Ishikawa (cell line): Measurements from ENCODE around the gene KRT9.

Source experiments
- CEBPB ChIP-seq: IDR thresholded peaks from 2 replicates; pipeline ENCODE4 v1.6.1; 2012
- CREB1 ChIP-seq: IDR thresholded peaks from 2 replicates; pipeline ENCODE4 v1.6.1; 2012; ENCODE audit warnings: low read depth
- EP300 ChIP-seq: IDR thresholded peaks from 2 replicates; pipeline ENCODE4 v1.6.1; 2012; ENCODE audit warnings: borderline replicate concordance
- NFIC ChIP-seq: IDR thresholded peaks from 2 replicates; pipeline ENCODE4 v1.6.1; 2012
- REST ChIP-seq: IDR thresholded peaks from 2 replicates; pipeline ENCODE4 v1.6.1; 2012; ENCODE audit warnings: low read depth, mild to moderate bottlenecking
- TAF1 ChIP-seq: IDR thresholded peaks from 2 replicates; pipeline ENCODE4 v1.6.1; 2012; ENCODE audit warnings: low read depth, mild to moderate bottlenecking
- YY1 ChIP-seq: IDR thresholded peaks from 2 replicates; pipeline ENCODE4 v1.6.1; 2012; ENCODE audit warnings: low read depth
- ZBTB7A ChIP-seq: IDR thresholded peaks from 2 replicates; pipeline ENCODE4 v1.6.1; 2012; ENCODE audit warnings: low read depth
- TF ChIP-seq, protein P1 (sequence below): IDR thresholded peaks from 2 replicates; pipeline ENCODE4 v1.6.1; 2012

- TF ChIP-seq TAF1 (no peak), CREB1 (no peak), ZBTB7A (no peak), YY1 (no peak), CEBPB (no peak), EP300 (no peak), NFIC (no peak), REST (no peak)
- TF ChIP-seq, protein P1, sequence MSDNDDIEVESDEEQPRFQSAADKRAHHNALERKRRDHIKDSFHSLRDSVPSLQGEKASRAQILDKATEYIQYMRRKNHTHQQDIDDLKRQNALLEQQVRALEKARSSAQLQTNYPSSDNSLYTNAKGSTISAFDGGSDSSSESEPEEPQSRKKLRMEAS: no peak
These were observed 6.5 kb downstream of the KRT9 start for GRCh38 chr17:41565338-41565737.
